ENCODE data around the gene RHOH. TPM values are rescaled to one million over a fixed set of nuclear protein-coding genes. Genes with fewer than 3 reads are reported as not detected.
A peak's percentile ranks its signal among the peaks of the same experiment; 100 is the strongest.

Gene RHOH
- total and polyA plus RNA-seq, 9 of the 15 experiments (the other 6 are each of a cell fraction or from before 2014, with no cell fraction given): 14.3 to 37.7 (median 23.2) TPM

DNA sequence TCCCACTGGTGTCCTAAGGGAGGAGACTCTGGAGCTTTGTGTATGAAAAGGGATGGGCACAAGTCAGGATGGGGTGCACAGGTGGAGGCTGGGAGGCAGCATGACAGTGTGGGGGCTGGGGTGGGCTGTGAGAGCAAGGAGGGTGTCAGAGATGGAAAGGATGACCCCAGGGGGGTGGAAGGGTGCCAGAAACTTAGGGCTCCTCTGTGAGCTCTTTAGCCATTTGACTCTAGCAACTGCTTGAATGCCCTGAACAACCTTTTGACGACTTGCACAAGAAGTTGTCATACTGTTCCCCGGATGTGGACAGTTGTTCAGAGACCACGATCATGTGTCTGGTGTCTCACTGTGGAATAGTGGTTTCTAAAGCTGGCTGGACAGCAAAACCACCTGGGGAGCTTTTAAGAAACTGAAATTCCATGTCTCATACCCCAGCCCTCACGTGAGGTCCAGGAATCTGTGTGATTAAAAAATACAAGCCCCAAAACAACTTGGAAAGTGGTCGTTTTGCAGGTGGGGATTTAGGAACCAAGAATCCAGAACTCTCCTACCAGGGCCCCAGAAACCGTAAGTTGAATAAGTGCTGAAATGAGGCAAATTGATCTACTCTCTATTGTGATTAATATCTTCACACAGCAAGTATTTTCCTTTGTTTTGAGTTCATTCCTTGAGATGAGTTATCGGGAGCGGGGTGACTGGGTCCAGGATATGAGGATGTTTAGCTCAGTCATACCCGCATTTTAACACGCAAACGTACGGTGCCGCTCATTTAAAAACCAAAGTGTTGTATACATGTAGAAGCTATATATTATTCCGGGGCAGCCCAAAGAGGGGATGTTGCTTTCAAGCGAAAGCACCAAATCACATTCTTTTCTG is 3.4 kb downstream of the RHOH start (continued):
- 0 out of 2 replicates have a peak, but pooled peaks have one; percentile 24 for TF ChIP-seq GABPB1 (CRISPR knock-in tag; IDR thresholded peaks at IDR 0.05)
- TF ChIP-seq HNRNPLL (IDR thresholded peaks at IDR 0.05; ENCODE audit: low read depth, low read length, poor library complexity, severe bottlenecking): peak; percentile 18
- no peak for TF ChIP-seq CTBP1 (IDR thresholded peaks at IDR 0.05; ENCODE audit: borderline replicate concordance)
- TF ChIP-seq, protein P1, sequence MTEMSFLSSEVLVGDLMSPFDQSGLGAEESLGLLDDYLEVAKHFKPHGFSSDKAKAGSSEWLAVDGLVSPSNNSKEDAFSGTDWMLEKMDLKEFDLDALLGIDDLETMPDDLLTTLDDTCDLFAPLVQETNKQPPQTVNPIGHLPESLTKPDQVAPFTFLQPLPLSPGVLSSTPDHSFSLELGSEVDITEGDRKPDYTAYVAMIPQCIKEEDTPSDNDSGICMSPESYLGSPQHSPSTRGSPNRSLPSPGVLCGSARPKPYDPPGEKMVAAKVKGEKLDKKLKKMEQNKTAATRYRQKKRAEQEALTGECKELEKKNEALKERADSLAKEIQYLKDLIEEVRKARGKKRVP (CRISPR knock-in tag; IDR thresholded peaks at IDR 0.05): no peak
- TF ChIP-seq, protein P2, sequence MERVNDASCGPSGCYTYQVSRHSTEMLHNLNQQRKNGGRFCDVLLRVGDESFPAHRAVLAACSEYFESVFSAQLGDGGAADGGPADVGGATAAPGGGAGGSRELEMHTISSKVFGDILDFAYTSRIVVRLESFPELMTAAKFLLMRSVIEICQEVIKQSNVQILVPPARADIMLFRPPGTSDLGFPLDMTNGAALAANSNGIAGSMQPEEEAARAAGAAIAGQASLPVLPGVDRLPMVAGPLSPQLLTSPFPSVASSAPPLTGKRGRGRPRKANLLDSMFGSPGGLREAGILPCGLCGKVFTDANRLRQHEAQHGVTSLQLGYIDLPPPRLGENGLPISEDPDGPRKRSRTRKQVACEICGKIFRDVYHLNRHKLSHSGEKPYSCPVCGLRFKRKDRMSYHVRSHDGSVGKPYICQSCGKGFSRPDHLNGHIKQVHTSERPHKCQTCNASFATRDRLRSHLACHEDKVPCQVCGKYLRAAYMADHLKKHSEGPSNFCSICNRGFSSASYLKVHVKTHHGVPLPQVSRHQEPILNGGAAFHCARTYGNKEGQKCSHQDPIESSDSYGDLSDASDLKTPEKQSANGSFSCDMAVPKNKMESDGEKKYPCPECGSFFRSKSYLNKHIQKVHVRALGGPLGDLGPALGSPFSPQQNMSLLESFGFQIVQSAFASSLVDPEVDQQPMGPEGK (CRISPR knock-in tag; IDR thresholded peaks at IDR 0.05; ENCODE audit: borderline replicate concordance): no peak
- no peak for TF ChIP-seq LEF1 (IDR thresholded peaks at IDR 0.05)
- TF ChIP-seq ZNF146 (CRISPR knock-in tag; IDR thresholded peaks at IDR 0.05; ENCODE audit: unreplicated experiment): no peak

Measured in K562 (cell line).